Calu3 (cell line): ENCODE measurements around the gene SNX27. TPM values are rescaled to one million over a fixed set of nuclear protein-coding genes. Genes with fewer than 3 reads are reported as not detected.

Experiments used
- BruUV-seq: library from RNA; stranded (reverse); fragments of 400-500 nt; replicated peaks from 2 replicates; lab custom pipeline; 2021; lab: Mats Ljungman, UMichigan
- CTCF ChIA-PET: fragments of 300-600 bp; sonication (Branson Sonifier 250); formaldehyde crosslinking; loops from one replicate; lab custom pipeline; 2022; ENCODE audit warnings: antibody characterized with exemption; lab: Charles Lee
- DNase-seq: peaks from one replicate; pipeline ENCODE4 v3.0.0; 2022
- H3K27ac Mint-ChIP-seq: one replicate; pipeline ENCODE4 v1.8.0; 2022; ENCODE audit warnings: mixed read lengths; ENCODE audit not compliant: unreplicated experiment
- H3K27me3 Mint-ChIP-seq: one replicate; pipeline ENCODE4 v1.8.0; 2022; ENCODE audit warnings: mixed read lengths; ENCODE audit not compliant: unreplicated experiment
- H3K36me3 Mint-ChIP-seq: one replicate; pipeline ENCODE4 v1.8.0; 2022; ENCODE audit warnings: mild to moderate bottlenecking, moderate library complexity, mixed read lengths; ENCODE audit not compliant: insufficient read depth, unreplicated experiment
- H3K4me1 Mint-ChIP-seq: one replicate; pipeline ENCODE4 v1.8.0; 2022; ENCODE audit warnings: mild to moderate bottlenecking, low read depth, mixed read lengths; ENCODE audit not compliant: unreplicated experiment
- H3K4me3 Mint-ChIP-seq: one replicate; pipeline ENCODE4 v1.8.0; 2022; ENCODE audit warnings: mild to moderate bottlenecking, low read depth, moderate library complexity, mixed read lengths; ENCODE audit not compliant: unreplicated experiment
- H3K9me3 Mint-ChIP-seq: one replicate; pipeline ENCODE4 v1.8.0; 2022; ENCODE audit warnings: low read depth, mixed read lengths; ENCODE audit not compliant: unreplicated experiment
- intact Hi-C: fragments of 100-400 bp; cut with micrococcal nuclease; formaldehyde crosslinking; loops from one replicate; pipeline ENCODE4 v1.10.0; 2022; ENCODE audit not compliant: unreplicated experiment
- total RNA-seq: library from RNA; stranded (reverse); gene quantifications from 2 replicates; pipeline ENCODE4 v1.2.3, GENCODE V29; 2022
- TF ChIP-seq, protein P1 (sequence below): fragments of 200-600 bp; IDR thresholded peaks from one replicate; pipeline ENCODE4 v1.8.0; 2022; ENCODE audit warnings: antibody characterized with exemption; ENCODE audit not compliant: unreplicated experiment

Gene SNX27
- total RNA-seq, 1 experiment from 2014 or later = 57.1 TPM

DNA sequence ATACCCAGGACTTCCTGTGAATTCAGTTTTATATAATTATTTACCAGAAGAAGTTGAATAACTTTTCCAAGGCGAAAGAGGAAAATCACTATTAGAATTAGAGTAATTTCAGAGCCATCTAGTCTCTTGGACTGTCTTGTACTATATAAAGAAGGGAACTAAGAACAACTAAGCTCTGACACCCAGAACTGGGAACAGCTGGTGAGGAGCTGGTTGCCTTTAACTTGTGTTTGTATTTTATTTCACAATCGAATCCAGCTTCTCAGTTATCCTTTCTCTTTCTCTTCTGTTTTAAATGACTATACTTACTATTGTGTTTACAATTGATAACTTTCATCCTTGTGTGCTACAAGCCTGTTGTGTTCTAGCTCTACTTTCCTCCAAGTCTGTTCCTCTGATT, 8.4 kb downstream of the SNX27 start:
- no peak overlapping the region for H3K27ac Mint-ChIP-seq

DNA sequence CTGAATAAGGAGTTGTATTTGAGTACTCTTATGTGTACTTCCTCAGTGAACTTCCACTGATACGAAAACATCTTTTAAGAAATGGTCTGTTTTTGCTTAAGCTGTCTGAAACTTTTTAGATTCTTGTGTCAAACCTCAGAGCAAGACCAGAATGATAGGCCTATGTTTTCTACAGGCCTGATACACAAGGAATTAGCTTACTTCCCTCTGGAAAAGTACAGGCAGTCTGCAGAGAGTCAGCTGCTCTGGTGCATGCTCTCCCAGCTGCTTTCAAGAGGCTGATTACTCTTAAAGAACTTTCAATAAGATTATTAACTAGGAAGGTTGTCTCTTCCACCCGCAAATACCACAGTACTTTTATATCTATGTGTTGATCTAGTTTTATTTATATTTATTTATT, 9.5 kb downstream of the SNX27 start:
- H3K27me3 Mint-ChIP-seq = no peaks in the 10 kb centered on the region
- CTCF ChIA-PET = interaction anchor here (0.8 to 1.8 kb wide), 3 partner anchors 10 to 35 kb away, joined by 3 to 4 read pairs (median 3); partner anchors contain the start of gene SNX27
- BruUV-seq = no TSS peak
- H3K36me3 Mint-ChIP-seq = peaks cover 5% of the 10 kb centered on the region
- TF ChIP-seq, protein P1, sequence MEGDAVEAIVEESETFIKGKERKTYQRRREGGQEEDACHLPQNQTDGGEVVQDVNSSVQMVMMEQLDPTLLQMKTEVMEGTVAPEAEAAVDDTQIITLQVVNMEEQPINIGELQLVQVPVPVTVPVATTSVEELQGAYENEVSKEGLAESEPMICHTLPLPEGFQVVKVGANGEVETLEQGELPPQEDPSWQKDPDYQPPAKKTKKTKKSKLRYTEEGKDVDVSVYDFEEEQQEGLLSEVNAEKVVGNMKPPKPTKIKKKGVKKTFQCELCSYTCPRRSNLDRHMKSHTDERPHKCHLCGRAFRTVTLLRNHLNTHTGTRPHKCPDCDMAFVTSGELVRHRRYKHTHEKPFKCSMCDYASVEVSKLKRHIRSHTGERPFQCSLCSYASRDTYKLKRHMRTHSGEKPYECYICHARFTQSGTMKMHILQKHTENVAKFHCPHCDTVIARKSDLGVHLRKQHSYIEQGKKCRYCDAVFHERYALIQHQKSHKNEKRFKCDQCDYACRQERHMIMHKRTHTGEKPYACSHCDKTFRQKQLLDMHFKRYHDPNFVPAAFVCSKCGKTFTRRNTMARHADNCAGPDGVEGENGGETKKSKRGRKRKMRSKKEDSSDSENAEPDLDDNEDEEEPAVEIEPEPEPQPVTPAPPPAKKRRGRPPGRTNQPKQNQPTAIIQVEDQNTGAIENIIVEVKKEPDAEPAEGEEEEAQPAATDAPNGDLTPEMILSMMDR = no peak
- intact Hi-C loops = no loop called here
- H3K4me3 Mint-ChIP-seq = no peak overlapping the region
- H3K27ac Mint-ChIP-seq = no peak overlapping the region
- no peaks in the 10 kb centered on the region for H3K9me3 Mint-ChIP-seq
- H3K4me1 Mint-ChIP-seq = peaks cover 33% of the 10 kb centered on the region
- no peak for DNase-seq

More for the DNA sequence above, 8.4 kb downstream of the SNX27 start:
- no TSS peak for BruUV-seq
- CTCF ChIA-PET = interaction anchor here (0.8 to 2.2 kb wide), 9 partner anchors 8 to 126 kb away, joined by 3 to 12 read pairs (median 4); partner anchors contain the start of gene SNX27
- Mint-ChIP-seq H3K4me1 (peaks cover 43% of the 10 kb centered on the region), H3K36me3 (peaks cover 5% of the 10 kb centered on the region), H3K9me3 (no peaks in the 10 kb centered on the region), H3K27me3 (no peaks in the 10 kb centered on the region), H3K4me3 (no peak overlapping the region)
- DNase-seq = no peak
- intact Hi-C loops = no loop called here
- TF ChIP-seq, protein P1 = no peak

DNA sequence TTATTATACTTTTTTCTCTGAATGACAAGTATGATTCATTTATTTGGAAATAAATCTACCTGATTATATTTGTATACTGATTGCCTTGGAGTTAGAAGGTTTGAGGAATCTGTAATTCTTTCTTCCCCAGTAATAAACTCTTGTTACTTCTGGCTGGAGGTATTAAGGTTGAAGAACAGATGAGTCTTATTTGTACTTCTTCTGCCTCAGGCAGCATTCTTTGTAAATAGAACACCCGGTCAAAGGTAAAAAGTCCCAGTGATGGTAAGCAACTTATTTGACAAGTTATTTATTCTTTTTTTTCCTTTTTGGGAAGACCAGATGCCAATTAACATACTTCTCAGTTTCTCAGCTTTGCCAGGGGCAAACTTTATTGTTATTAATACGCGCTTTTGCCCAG, 12.9 kb downstream of the SNX27 start:
- no peak overlapping the region for H3K27ac Mint-ChIP-seq
- H3K4me1 Mint-ChIP-seq = peaks cover 24% of the 10 kb centered on the region
- DNase-seq = no peak
- CTCF ChIA-PET = interaction anchor here (0.9 kb wide), 1 partner anchor 93 kb away, joined by 4 read pairs; no protein-coding TSS in a partner anchor
- TF ChIP-seq, protein P1 = no peak
- H3K27me3 Mint-ChIP-seq = no peaks in the 10 kb centered on the region
- peaks cover 5% of the 10 kb centered on the region for H3K36me3 Mint-ChIP-seq
- BruUV-seq = no TSS peak
- intact Hi-C loops = no loop called here
- no peaks in the 10 kb centered on the region for H3K9me3 Mint-ChIP-seq
- no peak overlapping the region for H3K4me3 Mint-ChIP-seq

DNA sequence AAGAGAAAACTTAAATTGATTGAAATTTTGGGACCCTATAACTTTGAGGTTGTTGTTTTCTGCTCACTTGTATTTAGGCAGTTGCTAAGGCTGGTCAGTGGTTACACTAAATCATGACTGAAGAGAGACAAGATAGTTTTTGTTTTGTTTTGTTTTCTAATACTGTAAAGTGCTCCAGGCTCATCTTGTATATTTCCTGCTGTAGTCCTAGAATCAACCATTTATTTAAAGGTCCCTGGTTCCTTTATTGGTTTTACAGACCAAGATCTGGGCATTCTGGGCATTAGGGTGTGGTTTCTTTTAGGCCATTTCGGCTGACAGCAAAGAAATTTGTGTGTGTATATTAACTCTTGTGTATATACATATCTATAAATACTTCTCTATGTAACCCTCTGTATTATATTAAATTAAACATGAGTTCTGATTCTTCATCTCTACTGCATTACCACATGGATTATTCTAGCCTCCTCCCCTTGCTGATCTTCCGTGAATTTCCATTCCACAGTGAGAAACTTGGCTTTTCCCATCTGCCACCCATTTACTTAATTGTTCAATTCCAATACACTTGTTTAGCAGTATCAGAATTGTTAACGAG, 15.0 kb downstream of the SNX27 start:
- CTCF ChIA-PET = interaction anchor here (0.8 kb wide), 1 partner anchor 11 kb away, joined by 5 read pairs; no protein-coding TSS in a partner anchor

More for the DNA sequence above, 15.0 kb downstream of the SNX27 start:
- H3K4me1 Mint-ChIP-seq = peaks cover 4% of the 10 kb centered on the region
- no peaks in the 10 kb centered on the region for H3K9me3 Mint-ChIP-seq
- no peak overlapping the region for H3K4me3 Mint-ChIP-seq
- BruUV-seq = no TSS peak
- peaks cover 5% of the 10 kb centered on the region for H3K36me3 Mint-ChIP-seq
- TF ChIP-seq, protein P1 = no peak
- no peak overlapping the region for H3K27ac Mint-ChIP-seq
- H3K27me3 Mint-ChIP-seq = no peaks in the 10 kb centered on the region
- intact Hi-C loops = no loop called here
- no peak for DNase-seq
